Nephron progenitor cell (in vitro differentiated cells): Measurements from ENCODE around the gene C19orf85.

Experiments used
- DNase-seq: peaks from one replicate; pipeline ENCODE4 v3.0.0; 2021
- H3K27ac Mint-ChIP-seq: 2 replicates; pipeline ENCODE4 v1.8.0; 2021; ENCODE audit warnings: mild to moderate bottlenecking, moderate library complexity, mixed read lengths
- H3K27me3 Mint-ChIP-seq: 2 replicates; pipeline ENCODE4 v1.8.0; 2021; ENCODE audit warnings: mild to moderate bottlenecking, low read depth, mixed read lengths; ENCODE audit not compliant: poor library complexity
- H3K36me3 Mint-ChIP-seq: 2 replicates; pipeline ENCODE4 v1.8.0; 2021; ENCODE audit warnings: low read depth, mixed read lengths
- H3K4me1 Mint-ChIP-seq: 2 replicates; pipeline ENCODE4 v1.8.0; 2021; ENCODE audit warnings: mixed read lengths
- H3K4me3 Mint-ChIP-seq: 2 replicates; pipeline ENCODE4 v1.8.0; 2021; ENCODE audit warnings: mild to moderate bottlenecking, moderate library complexity, mixed read lengths
- H3K9me3 Mint-ChIP-seq: 2 replicates; pipeline ENCODE4 v1.8.0; 2021; ENCODE audit warnings: mild to moderate bottlenecking, moderate library complexity, mixed read lengths
- CTCF ChIP-seq: fragments of 200-600 bp; sonication (generic); IDR thresholded peaks from 2 replicates; pipeline ENCODE4 v1.5.0; 2021; ENCODE audit warnings: antibody characterized with exemption

C19orf85 gene

GRCh38 chr19:55474269-55475265, 10.0 kb upstream of the C19orf85 start:
- DNase-seq, result no peak
- no peaks in the 10 kb centered on the region for H3K9me3 Mint-ChIP-seq
- H3K4me1 Mint-ChIP-seq, result peaks cover 65% of the 10 kb centered on the region
- H3K27ac Mint-ChIP-seq, result no peak overlapping the region
- H3K36me3 Mint-ChIP-seq, result peaks cover 2% of the 10 kb centered on the region
- peak overlapping the region; percentile 80 for H3K4me3 Mint-ChIP-seq
- H3K27me3 Mint-ChIP-seq, result no peaks in the 10 kb centered on the region
- no peak for TF ChIP-seq CTCF

- peak overlapping the region; percentile 92 for H3K27ac Mint-ChIP-seq
- H3K4me3 Mint-ChIP-seq, result peak overlapping the region; percentile 52
- no peak for DNase-seq
- no peaks in the 10 kb centered on the region for H3K9me3 Mint-ChIP-seq
- peaks cover 54% of the 10 kb centered on the region for H3K4me1 Mint-ChIP-seq
- peaks cover 4% of the 10 kb centered on the region for H3K27me3 Mint-ChIP-seq
- no peaks in the 10 kb centered on the region for H3K36me3 Mint-ChIP-seq
- TF ChIP-seq CTCF, result no peak
Measured at GRCh38 chr19:55473225-55474012, 8.9 kb upstream of the C19orf85 start.

- Mint-ChIP-seq H3K9me3 (no peaks in the 10 kb centered on the region), H3K4me3 (no peak overlapping the region), H3K27me3 (peaks cover 10% of the 10 kb centered on the region), H3K27ac (no peak overlapping the region), H3K36me3 (no peaks in the 10 kb centered on the region), H3K4me1 (peaks cover 49% of the 10 kb centered on the region)
- DNase-seq, result no peak
- TF ChIP-seq CTCF, result no peak
Measured at GRCh38 chr19:55472463-55472862, 7.9 kb upstream of the C19orf85 start.

- no peak overlapping the region for H3K27ac Mint-ChIP-seq
- DNase-seq, result no peak
- H3K9me3 Mint-ChIP-seq, result no peaks in the 10 kb centered on the region
- no peak for TF ChIP-seq CTCF
- H3K4me3 Mint-ChIP-seq, result no peak overlapping the region
- peaks cover 22% of the 10 kb centered on the region for H3K27me3 Mint-ChIP-seq
- peaks cover 51% of the 10 kb centered on the region for H3K4me1 Mint-ChIP-seq
- no peaks in the 10 kb centered on the region for H3K36me3 Mint-ChIP-seq
Measured at GRCh38 chr19:55471266-55471665, 6.7 kb upstream of the C19orf85 start.

GRCh38 chr19:55468054-55468393, 3.5 kb upstream of the C19orf85 start:
- Mint-ChIP-seq H3K27me3 (peaks cover 46% of the 10 kb centered on the region), H3K4me1 (peaks cover 31% of the 10 kb centered on the region), H3K4me3 (no peak overlapping the region), H3K36me3 (no peaks in the 10 kb centered on the region), H3K27ac (no peak overlapping the region), H3K9me3 (no peaks in the 10 kb centered on the region)
- no peak for TF ChIP-seq CTCF
- no peak for DNase-seq
